DMS53 treated with DMSO at 0.1 percent for 48 hours (cell line): ENCODE results near the gene WDR88.
"Not testable (repeated sequence)": the region's sequence is repeated elsewhere in the genome, so short reads cannot be mapped to it uniquely, and the experiment has no call there.

Experiments used
- DNase-seq: peaks from one replicate; lab custom pipeline; 2025; ENCODE audit not compliant: unreplicated experiment; lab: John Stamatoyannopoulos, UW

Gene WDR88

DNA sequence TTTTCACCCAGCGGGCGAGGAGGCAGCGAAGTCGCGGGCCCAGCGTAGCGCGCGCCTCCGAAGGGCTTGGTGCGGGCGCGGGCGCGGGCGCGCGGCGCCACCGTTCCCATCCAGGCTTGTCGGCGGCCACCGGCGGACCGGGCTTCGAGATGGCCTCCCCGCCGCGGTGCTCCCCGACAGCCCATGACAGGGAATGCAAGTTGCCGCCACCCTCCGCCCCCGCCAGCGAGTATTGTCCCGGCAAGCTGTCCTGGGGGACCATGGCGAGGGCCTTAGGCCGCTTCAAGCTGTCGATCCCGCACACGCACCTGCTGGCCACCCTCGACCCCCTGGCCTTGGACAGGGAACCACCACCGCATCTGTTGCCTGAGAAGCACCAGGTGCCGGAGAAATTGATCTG, at the start of gene WDR88:
Gene WDR88 (plus strand): TSS at position 94 of the 400 bp plus-strand sequence. CDS start 56 bp downstream, at position 150.
- no peak for DNase-seq

GRCh38 chr19:33085570-33086128, 46.3 kb upstream of the WDR88 start:
- no peak for DNase-seq

DNA sequence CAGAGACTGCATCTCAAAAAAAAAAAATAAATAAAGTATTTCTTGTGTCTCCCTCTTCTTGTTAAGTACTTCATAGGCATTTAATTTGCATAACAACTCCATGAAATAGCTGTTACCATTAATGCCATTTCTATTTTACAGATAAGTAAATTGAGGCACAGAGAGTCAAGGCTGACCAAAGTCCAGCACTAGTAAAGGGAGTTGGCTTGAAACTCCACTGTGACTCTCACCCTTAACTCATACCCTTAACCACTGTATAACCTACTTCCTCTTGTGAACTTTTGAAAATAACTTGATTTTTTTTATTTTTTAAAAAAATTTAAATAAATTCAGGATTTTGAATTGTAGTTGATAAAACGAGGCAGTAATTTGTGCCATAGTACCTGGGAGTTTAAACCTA, 45.0 kb upstream of the WDR88 start:
- DNase-seq, result no peak

- peak; percentile 85 for DNase-seq
These were observed 42.9 kb upstream of the WDR88 start for GRCh38 chr19:33089010-33089409.

DNA sequence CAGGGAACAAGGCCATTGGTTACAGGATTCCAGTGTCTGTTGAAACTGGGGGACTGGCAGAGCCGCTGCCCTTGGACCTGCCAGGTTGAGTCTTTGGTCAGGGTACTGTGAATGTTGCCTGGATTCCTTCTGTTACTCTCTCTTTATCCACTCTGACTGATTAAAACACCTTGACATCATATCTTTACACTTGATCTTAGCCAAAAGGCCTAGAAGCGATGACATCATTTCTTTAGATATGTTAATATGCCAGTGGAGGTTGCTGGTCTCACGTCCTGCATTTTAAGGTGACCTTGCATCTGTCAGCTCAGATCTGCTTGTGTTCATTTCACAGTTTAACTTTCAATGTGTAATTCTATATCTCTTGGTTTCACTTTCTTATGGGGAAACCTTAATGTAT, 41.7 kb upstream of the WDR88 start:
- DNase-seq, result no peak

DNA sequence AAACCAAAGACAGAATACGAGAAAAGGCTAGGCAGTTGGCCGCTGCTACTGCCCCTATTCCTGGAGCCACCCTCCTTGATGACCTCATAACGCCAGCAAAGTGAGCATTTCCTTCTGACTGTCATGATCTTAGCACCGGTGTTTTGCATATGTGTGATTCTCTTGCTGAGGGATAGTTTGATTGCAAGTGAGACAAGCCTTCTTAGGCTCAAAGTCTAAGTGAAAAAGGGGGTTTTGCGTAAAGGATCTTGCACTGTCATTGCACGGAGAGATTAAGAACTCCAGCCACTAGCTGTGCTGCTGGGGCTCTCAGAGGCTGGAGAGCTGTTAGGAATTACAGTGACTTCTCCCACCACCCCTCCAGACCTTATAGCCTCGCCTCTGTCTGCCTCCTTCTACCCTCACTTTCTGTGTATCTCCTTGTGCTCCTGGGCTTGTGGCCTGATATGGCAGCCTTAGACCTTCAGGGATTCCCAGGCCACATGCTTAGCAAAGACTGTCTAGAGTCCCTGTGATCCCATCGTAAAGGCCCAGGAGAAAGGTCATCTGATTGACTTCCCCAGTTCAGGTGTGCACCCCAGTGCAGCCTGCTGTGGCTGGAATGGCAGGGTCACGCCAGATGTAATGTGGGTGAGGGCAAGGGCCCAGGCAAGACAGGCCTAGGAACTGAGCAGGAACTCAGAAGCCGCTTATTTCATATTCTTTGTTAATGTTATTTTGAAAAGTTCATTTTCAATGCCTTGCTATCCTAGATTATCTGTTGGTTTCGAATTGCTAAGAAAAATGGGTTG, 38.3 kb upstream of the WDR88 start:
- DNase-seq, result no peak

- no peak for DNase-seq
These were observed 37.4 kb upstream of the WDR88 start for GRCh38 chr19:33094436-33095067.

DNA sequence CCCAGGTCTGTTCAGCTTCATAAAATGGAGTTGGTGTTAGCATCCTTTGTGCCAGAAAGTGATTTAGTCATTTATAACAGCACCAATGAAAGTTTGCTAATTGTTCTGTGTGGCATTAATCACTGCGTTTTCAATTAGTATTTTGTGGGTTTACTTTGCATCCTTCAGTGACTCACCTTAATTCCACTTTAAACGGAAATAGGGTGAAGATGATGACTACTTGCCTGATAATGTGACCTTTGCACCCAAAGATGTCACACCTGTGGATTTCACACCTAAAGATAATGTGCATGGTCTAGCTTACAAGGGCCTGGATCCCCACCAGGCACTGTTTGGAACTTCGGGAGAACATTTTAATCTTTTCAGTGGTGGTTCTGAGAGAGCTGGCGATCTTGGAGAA, 35.9 kb upstream of the WDR88 start:
- no peak for DNase-seq

GRCh38 chr19:33098055-33098534, 33.8 kb upstream of the WDR88 start:
- DNase-seq, result no peak

DNA sequence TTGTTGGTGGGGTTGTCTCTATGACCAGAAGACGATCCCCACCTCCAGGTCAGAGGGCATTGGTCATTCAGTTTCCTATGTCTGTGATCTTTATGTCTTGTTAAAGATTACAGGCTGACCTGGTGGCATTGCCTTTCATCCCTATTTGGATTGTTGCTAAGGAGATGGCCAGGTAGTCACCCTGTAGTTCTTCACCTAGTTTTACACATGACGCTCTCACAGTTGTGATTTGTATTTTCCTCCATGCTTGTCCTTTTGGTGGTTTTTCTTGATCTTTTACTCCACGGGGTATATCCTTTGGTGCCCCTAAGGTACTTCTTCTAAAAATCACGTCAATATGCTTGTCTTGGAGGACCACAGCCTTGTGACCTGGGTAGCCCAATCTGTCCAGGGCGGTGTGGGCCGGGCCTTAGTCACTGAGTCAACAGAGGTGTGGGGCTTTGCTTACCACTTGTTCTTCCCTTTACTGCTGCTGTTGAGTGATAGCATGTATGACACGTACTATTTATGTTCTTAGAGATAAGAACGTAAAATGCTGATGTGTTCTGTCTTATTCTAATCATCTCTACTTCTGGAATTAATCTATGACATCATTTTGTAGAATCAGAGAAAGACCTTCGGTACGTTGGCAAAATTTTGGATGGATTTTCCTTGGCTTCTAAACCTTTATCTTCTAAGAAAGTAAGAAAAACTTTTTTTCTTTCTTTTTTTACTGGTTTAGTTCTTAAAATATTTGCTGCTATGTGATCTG, 30.8 kb upstream of the WDR88 start:
- DNase-seq, result peak; percentile 36

DNA sequence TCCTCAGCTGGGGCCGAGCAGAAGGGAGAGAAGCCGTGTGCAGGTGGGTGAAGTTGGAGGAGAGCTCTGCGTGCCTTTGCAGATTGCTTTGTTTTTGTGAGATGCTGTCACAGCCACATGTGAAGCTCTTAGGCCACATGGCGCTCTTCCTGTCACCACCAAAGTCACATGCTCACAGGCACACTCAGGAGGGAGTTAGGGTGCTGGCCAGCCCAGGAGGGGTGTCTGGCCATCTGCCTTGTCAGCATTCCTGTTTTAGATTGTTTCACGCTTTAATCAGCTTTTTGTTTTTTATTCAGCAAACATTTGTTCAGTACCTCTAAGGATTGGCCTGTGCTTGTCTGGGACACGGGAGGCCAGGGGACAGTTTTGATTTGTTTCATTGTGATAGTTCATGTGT, 29.0 kb upstream of the WDR88 start:
- no peak for DNase-seq

- DNase-seq, result no peak
These were observed 23.8 kb upstream of the WDR88 start for GRCh38 chr19:33108161-33108560.

DNA sequence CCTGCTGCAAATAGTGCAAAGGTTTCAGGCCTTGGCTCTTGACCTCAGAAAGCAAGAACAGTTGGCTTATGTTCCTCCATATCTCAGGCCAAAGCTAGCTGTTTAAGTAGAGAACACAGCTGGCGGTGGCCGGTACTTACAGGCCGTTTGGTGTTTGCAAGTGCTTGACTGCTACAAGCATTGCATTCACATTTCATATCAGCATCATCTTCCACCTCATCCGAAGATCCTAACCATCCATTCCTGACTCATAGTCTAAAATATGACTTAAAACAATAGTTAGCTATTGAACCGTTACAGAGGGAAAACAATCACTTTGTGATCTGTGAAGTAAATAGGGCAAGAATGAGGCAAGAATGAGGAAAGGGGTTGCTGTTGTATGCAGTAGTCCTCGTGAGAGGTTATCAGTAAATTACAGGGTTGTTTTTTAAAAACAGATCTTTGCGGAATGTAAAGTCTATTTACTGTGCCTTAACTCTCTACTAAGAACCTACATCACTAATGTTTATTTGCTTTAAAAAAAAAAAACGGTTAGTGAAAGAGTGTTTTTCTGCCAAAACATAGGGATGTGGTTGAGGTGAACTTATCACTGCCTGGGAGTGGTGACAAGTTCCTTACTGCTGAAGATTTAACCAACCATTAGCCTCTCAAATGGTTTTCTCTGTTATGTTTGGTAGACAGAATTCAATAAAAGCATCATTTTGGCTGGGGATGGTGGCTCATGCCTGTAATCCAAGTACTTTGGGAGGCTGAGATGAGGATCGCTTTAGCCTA, 21.6 kb upstream of the WDR88 start:
- DNase-seq, result no peak

DNA sequence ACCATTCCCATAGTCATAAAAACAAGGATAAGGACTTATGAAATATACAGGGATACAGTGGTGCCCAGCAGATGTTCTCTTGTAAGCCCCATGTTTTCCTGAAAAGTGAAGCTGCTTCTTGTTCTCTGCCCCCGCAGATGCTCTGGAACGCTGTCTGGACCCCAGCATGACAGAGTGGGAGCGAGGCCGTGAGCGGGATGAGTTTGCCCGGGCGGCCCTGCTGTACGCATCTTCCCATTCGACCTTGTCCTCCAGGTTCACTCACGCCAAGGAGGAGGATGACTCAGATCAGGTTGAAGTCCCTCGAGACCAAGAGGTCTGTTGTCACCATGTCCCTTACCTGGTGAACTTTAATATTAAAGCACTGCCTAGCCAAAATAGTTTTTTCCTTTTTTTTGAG, 20.3 kb upstream of the WDR88 start:
- no peak for DNase-seq

- no peak for DNase-seq
These were observed 17.6 kb upstream of the WDR88 start for GRCh38 chr19:33114312-33114711.

DNA sequence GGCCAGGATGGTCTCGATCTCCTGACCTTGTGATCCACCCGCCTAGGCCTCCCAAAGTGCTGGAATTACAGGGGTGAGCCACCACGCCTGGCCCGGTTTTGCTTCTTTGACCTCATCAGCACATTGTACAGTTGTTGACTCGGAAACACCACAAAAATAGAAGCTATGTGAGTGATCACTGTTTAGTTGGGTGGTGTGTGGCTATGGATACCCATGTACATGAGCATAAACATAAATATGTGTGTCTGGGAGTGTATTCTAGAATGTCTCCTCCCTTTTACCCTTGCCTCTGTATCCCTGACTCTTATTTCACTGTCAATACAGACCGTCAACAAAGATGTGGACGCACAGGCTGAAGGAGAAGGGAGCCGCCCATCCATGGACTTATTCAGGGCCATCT, 14.4 kb upstream of the WDR88 start:
- no peak for DNase-seq

DNA sequence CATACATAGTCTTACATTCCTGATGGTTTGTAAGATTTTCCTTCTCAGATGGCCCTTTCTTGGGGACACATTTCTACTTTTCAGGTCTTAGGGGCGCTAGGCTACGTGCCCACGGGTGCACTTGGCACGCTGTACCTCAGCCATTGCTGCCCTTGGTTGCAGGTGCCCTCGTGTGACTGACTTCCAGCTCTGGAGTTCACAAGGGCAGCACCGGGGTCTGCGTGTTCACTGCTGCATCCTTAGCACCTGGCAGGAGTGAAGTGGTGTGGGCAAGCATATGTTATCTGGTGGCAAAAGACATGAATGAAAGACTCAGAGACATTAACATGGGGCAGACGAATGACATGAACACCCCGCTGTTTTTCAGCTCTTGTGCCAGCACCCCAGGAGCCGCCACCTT, 13.3 kb upstream of the WDR88 start:
- no peak for DNase-seq

GRCh38 chr19:33124207-33125098, 7.5 kb upstream of the WDR88 start:
- no peak for DNase-seq

DNA sequence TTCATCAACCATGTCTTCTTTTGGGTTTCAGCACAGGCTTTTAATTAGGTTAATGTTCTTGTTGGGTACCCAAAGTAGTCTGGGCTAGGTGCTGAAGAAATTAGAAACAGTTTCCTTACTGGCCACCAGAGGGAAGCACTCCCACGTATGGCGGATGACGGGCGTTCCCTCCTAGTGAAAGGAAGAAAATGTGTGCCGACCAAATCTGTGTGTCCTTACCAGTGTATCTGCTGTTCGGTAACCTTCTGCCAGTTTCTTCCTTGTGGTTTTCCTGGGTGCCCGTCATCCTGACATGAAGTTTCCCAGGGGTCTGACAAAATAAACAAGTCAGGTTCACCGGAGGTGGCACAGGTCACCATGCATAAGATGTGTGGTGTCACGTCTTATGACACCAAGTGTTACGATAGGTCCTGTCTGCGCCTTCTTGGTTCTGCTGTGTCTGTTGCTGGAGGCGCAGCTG, 6.0 kb upstream of the WDR88 start:
- DNase-seq, result peak; percentile 79

GRCh38 chr19:33126712-33127111, 5.2 kb upstream of the WDR88 start:
- DNase-seq, result not testable (repeated sequence)
